ENCODE data around the gene COX17.

COX17 gene

GRCh38 chr3:119647843-119648575 is 29.2 kb downstream of the COX17 start:
- Histone ChIP-seq H2AFZ (ENCODE audit: low read depth, low read length, severe bottlenecking) (no peak overlapping the region), H3K4me3 (ENCODE audit: insufficient read depth, low read length, poor library complexity, severe bottlenecking) (no peak overlapping the region), H3F3A (ENCODE audit: insufficient read depth) (no peaks in the 10 kb centered on the region), H3K4me2 (ENCODE audit: low read depth, low read length, poor library complexity, severe bottlenecking) (no peak overlapping the region), H3K27me3 (ENCODE audit: low read length) (no peaks in the 10 kb centered on the region), H3K9me3 (ENCODE audit: insufficient read depth, low read length) (no peaks in the 10 kb centered on the region), H3K9me2 (replicated peaks; ENCODE audit: insufficient read depth, low read length) (no peaks in the 10 kb centered on the region), H3K27ac (ENCODE audit: low read depth, low read length) (no peak overlapping the region), H3K36me3 (ENCODE audit: low read length) (no peaks in the 10 kb centered on the region), H4K20me1 (ENCODE audit: low read depth, low read length) (no peaks in the 10 kb centered on the region), H3K9ac (ENCODE audit: low read length) (no peak overlapping the region), H3K79me2 (ENCODE audit: insufficient read depth, low read length) (no peaks in the 10 kb centered on the region)
- no peak for TF ChIP-seq CTCF (IDR thresholded peaks at IDR 0.05; ENCODE audit: insufficient read depth, low read length, poor library complexity, severe bottlenecking)
- no peak for TF ChIP-seq EZH2phosphoT487 (conservative IDR thresholded peaks at IDR 0.05; ENCODE audit: low read length)

- Histone ChIP-seq H2AFZ (ENCODE audit: low read depth, low read length, severe bottlenecking) (no peak overlapping the region), H3K4me2 (ENCODE audit: low read depth, low read length, poor library complexity, severe bottlenecking) (no peak overlapping the region), H3K27ac (ENCODE audit: low read depth, low read length) (no peak overlapping the region), H3F3A (ENCODE audit: insufficient read depth) (no peaks in the 10 kb centered on the region), H4K20me1 (ENCODE audit: low read depth, low read length) (no peaks in the 10 kb centered on the region), H3K79me2 (ENCODE audit: insufficient read depth, low read length) (no peaks in the 10 kb centered on the region), H3K9ac (ENCODE audit: low read length) (no peak overlapping the region), H3K4me3 (ENCODE audit: insufficient read depth, low read length, poor library complexity, severe bottlenecking) (no peak overlapping the region), H3K36me3 (ENCODE audit: low read length) (no peaks in the 10 kb centered on the region), H3K9me2 (replicated peaks; ENCODE audit: insufficient read depth, low read length) (no peaks in the 10 kb centered on the region), H3K27me3 (ENCODE audit: low read length) (no peaks in the 10 kb centered on the region), H3K9me3 (ENCODE audit: insufficient read depth, low read length) (no peaks in the 10 kb centered on the region)
- TF ChIP-seq CTCF (IDR thresholded peaks at IDR 0.05; ENCODE audit: insufficient read depth, low read length, poor library complexity, severe bottlenecking) (no peak), EZH2phosphoT487 (conservative IDR thresholded peaks at IDR 0.05; ENCODE audit: low read length) (no peak)
These were observed 30.0 kb downstream of the COX17 start for GRCh38 chr3:119647171-119647570.

- H3K9me2 ChIP-seq (replicated peaks; ENCODE audit: insufficient read depth, low read length), result no peaks in the 10 kb centered on the region
- H3K9ac ChIP-seq (ENCODE audit: low read length), result no peak overlapping the region
- H3K27me3 ChIP-seq (ENCODE audit: low read length), result no peaks in the 10 kb centered on the region
- no peak overlapping the region for H3K4me2 ChIP-seq (ENCODE audit: low read depth, low read length, poor library complexity, severe bottlenecking)
- no peaks in the 10 kb centered on the region for H4K20me1 ChIP-seq (ENCODE audit: low read depth, low read length)
- H3K9me3 ChIP-seq (ENCODE audit: insufficient read depth, low read length), result no peaks in the 10 kb centered on the region
- no peaks in the 10 kb centered on the region for H3F3A ChIP-seq (ENCODE audit: insufficient read depth)
- H3K79me2 ChIP-seq (ENCODE audit: insufficient read depth, low read length), result no peaks in the 10 kb centered on the region
- H3K4me3 ChIP-seq (ENCODE audit: insufficient read depth, low read length, poor library complexity, severe bottlenecking), result no peak overlapping the region
- no peak overlapping the region for H3K27ac ChIP-seq (ENCODE audit: low read depth, low read length)
- no peak overlapping the region for H2AFZ ChIP-seq (ENCODE audit: low read depth, low read length, severe bottlenecking)
- no peaks in the 10 kb centered on the region for H3K36me3 ChIP-seq (ENCODE audit: low read length)
- no peak for TF ChIP-seq EZH2phosphoT487 (conservative IDR thresholded peaks at IDR 0.05; ENCODE audit: low read length)
- TF ChIP-seq CTCF (IDR thresholded peaks at IDR 0.05; ENCODE audit: insufficient read depth, low read length, poor library complexity, severe bottlenecking), result no peak
These were observed 31.4 kb downstream of the COX17 start for GRCh38 chr3:119645813-119646212.
